Activated CD4-positive, CD25-positive, alpha-beta regulatory T cell treated with anti-CD3 and anti-CD28 coated beads, Interleukin-2, amount 50 U/mL, for 72 hours (primary cell): ENCODE data around the gene DOK5.

Experiments
- DNase-seq: peaks from one replicate; pipeline ENCODE4 v3.0.0; 2021

The DOK5 gene

GRCh38 chr20:54622333-54623295 lies 147.2 kb downstream of the DOK5 start:
- no peak for DNase-seq

GRCh38 chr20:54623991-54624569 lies 148.7 kb downstream of the DOK5 start:
- no peak for DNase-seq

- DNase-seq = no peak
These were observed 149.5 kb downstream of the DOK5 start for GRCh38 chr20:54624706-54625390.

GRCh38 chr20:54625497-54625896 lies 150.1 kb downstream of the DOK5 start:
- DNase-seq = no peak

GRCh38 chr20:54626126-54626525 lies 150.7 kb downstream of the DOK5 start:
- DNase-seq = no peak

GRCh38 chr20:54629632-54630031 lies 154.2 kb downstream of the DOK5 start:
- no peak for DNase-seq

- DNase-seq = no peak
These were observed 155.2 kb downstream of the DOK5 start for GRCh38 chr20:54630582-54630981.

- DNase-seq = no peak
These were observed 155.7 kb downstream of the DOK5 start for GRCh38 chr20:54631059-54631458.

GRCh38 chr20:54633374-54634355 lies 158.3 kb downstream of the DOK5 start:
- DNase-seq = no peak

GRCh38 chr20:54636575-54636974 lies 161.2 kb downstream of the DOK5 start:
- no peak for DNase-seq

- DNase-seq = no peak
These were observed 164.5 kb downstream of the DOK5 start for GRCh38 chr20:54639941-54640340.

GRCh38 chr20:54640800-54641199 lies 165.4 kb downstream of the DOK5 start:
- DNase-seq = no peak

- DNase-seq = no peak
These were observed 167.7 kb downstream of the DOK5 start for GRCh38 chr20:54642864-54643667.

GRCh38 chr20:54643761-54644160 lies 168.4 kb downstream of the DOK5 start:
- DNase-seq = no peak

- DNase-seq = no peak
These were observed 170.2 kb downstream of the DOK5 start for GRCh38 chr20:54645445-54646155.

- no peak for DNase-seq
These were observed 170.7 kb downstream of the DOK5 start for GRCh38 chr20:54646156-54646517.

- no peak for DNase-seq
These were observed 173.2 kb downstream of the DOK5 start for GRCh38 chr20:54648421-54649142.

- peak; percentile 59 for DNase-seq
These were observed 174.1 kb downstream of the DOK5 start for GRCh38 chr20:54649511-54649962.

GRCh38 chr20:54650052-54650719 lies 174.8 kb downstream of the DOK5 start:
- DNase-seq = no peak

GRCh38 chr20:54651252-54651651 lies 175.9 kb downstream of the DOK5 start:
- DNase-seq = no peak
